H1 (cell line): ENCODE data around the gene TRIM47. TPM values are rescaled to one million over a fixed set of nuclear protein-coding genes. Genes with fewer than 3 reads are reported as not detected.

Source experiments
- CTCF ChIP-seq, 3 experiments: IDR thresholded peaks; 1 replicate in 2 of 3; 2 replicates in 1 of 3; pipeline versions ENCODE4 v1.5.1 to v1.6.1; 2011; ENCODE audit warnings: low read length in 3 of 3, mild to moderate bottlenecking in 3 of 3, inconsistent platforms in 2 of 3, low read depth in 1 of 3, moderate library complexity in 1 of 3; ENCODE audit not compliant: insufficient read depth in 1 of 3; ENCODE audit errors: control extremely low read depth in 1 of 3
- HDAC2 ChIP-seq, 2 experiments: fragments of 300-600 bp in 1 of 2; sonication (generic) in 1 of 2; IDR thresholded peaks; 2 replicates each; pipeline ENCODE4 v1.6.1; 2011 to 2012; ENCODE audit warnings: low read depth in 2 of 2, low read length in 2 of 2, mild to moderate bottlenecking in 2 of 2, moderate library complexity in 2 of 2, borderline replicate concordance in 1 of 2, inconsistent platforms in 1 of 2
- JUND ChIP-seq: IDR thresholded peaks from 2 replicates; pipeline ENCODE4 v1.6.1; 2011; ENCODE audit warnings: mild to moderate bottlenecking, improper control_type of control experiment, low read length
- polyA plus RNA-seq, 7 experiments: library from polyadenylated mRNA; depleted of rRNA in 3 of 7; stranded (reverse) in 5 of 7; unstranded in 2 of 7; fragments of >200 nt in 5 of 7; fragments of 200-250 nt in 2 of 7; gene quantifications; 1 replicate in 5 of 7; 2 replicates in 1 of 7; 4 replicates in 1 of 7; pipeline versions ENCODE4 v1.2.1 to v1.2.3, GENCODE V29; 2011 to 2013; ENCODE audit warnings: missing spikeins in 2 of 7, mixed read lengths in 2 of 7
- total RNA-seq: library from RNA; stranded (reverse); fragmentation: NEBNext Ultra II Directional; extraction: Animal tissue kit (Norgen Biotek cat#: 25700); gene quantifications from 2 replicates; pipeline ENCODE4 v1.2.1, GENCODE V29; 2021

The TRIM47 gene
- total and polyA plus RNA-seq, 2 of the 8 experiments (the other 6 are each of a cell fraction or from before 2014, with no cell fraction given) = 6.3 to 6.4 TPM

DNA sequence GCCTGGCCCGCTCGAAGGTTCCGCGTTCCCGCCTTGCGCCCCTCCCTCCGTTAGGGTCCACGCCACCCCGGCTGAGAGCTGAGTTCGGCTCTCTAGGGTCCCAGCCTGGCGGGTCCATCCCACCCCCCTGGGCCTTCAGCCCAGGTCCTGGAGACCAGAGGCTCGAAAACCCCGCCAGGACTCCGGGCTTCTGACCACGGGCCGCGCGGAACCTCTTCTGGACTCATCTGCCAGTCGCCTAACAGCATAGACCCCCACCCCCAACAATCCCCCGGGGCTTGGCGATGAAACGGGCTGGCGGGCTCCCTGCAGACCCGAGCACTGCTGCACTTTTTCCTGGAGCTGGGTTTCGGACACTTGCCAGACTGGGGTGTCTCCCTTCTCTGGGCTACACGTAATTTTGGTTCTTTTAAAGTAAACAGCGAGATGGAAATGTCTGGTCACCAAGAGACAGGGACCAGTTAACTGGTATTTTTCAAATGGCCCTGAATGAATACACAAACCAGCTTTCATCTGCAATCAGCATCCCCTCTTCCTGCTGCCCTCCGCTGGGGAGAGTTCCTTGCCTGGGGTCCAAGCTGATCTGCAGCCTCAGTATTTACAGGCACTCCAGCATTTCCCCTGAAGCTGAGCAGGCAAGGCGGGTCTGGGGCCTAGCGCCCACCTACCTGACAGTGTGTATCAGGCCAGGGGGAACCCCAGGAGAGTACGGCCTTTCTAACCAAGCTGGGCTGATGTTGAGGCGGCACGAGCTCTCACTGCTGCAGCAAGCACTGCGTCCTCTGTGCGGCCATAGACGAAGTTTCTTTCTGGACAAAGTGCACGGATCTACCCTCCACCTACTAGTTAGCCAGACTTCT, 19.0 kb upstream of the TRIM47 start (continued):
- no peak for TF ChIP-seq CTCF (IDR thresholded peaks at IDR 0.05; ENCODE audit: control extremely low read depth in 1 of 3, insufficient read depth in 1 of 3, low read depth in 1 of 3, low read length in 3 of 3)
- TF ChIP-seq JUND = no peak
- TF ChIP-seq HDAC2 (IDR thresholded peaks at IDR 0.05; ENCODE audit: borderline replicate concordance in 1 of 2, low read depth in 2 of 2, low read length in 2 of 2) = 0 out of 4 replicates have a peak, but pooled peaks of 1 of the 2 experiments have one; percentile 5
- TF ChIP-seq, all 59 proteins: peak for 3
